ENCODE data around the gene APOBEC3H.
A peak's percentile ranks its signal among the peaks of the same experiment; 100 is the strongest.

Gene APOBEC3H

DNA sequence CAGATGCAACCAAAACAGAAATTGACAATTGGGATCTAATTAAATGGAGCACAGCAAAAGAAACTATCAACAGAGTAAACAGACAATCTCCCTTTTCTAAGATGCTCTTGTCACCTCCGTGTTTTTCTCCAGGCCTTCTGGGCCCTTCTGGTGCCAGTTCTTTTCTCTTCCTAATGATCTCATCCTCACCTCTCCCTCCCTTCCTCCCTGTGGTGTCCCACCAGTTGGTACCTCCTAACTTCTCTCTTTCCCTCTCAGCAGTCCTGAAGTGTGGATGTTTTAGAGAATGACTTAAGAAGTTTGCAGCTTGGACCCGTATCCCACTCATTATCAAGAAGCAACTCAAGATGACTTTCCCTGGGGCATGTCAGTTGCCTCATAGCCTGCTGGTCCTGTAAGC is 6.4 kb downstream of the APOBEC3H start:
- TF ChIP-seq MYC (IDR thresholded peaks at IDR 0.05; ENCODE audit: low read depth, low read length) = no peak
- no peak for TF ChIP-seq POLR2A (IDR thresholded peaks at IDR 0.05; ENCODE audit: extremely low read depth, insufficient read length)
- TF ChIP-seq, protein P1, sequence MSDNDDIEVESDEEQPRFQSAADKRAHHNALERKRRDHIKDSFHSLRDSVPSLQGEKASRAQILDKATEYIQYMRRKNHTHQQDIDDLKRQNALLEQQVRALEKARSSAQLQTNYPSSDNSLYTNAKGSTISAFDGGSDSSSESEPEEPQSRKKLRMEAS (IDR thresholded peaks at IDR 0.05; ENCODE audit: low read depth, low read length) = no peak
- TF ChIP-seq, protein P2, sequence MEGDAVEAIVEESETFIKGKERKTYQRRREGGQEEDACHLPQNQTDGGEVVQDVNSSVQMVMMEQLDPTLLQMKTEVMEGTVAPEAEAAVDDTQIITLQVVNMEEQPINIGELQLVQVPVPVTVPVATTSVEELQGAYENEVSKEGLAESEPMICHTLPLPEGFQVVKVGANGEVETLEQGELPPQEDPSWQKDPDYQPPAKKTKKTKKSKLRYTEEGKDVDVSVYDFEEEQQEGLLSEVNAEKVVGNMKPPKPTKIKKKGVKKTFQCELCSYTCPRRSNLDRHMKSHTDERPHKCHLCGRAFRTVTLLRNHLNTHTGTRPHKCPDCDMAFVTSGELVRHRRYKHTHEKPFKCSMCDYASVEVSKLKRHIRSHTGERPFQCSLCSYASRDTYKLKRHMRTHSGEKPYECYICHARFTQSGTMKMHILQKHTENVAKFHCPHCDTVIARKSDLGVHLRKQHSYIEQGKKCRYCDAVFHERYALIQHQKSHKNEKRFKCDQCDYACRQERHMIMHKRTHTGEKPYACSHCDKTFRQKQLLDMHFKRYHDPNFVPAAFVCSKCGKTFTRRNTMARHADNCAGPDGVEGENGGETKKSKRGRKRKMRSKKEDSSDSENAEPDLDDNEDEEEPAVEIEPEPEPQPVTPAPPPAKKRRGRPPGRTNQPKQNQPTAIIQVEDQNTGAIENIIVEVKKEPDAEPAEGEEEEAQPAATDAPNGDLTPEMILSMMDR (IDR thresholded peaks at IDR 0.05; ENCODE audit: low read depth, low read length) = no peak
- no peak overlapping the region for H3K4me3 ChIP-seq (ENCODE audit: low read depth, low read length)

DNA sequence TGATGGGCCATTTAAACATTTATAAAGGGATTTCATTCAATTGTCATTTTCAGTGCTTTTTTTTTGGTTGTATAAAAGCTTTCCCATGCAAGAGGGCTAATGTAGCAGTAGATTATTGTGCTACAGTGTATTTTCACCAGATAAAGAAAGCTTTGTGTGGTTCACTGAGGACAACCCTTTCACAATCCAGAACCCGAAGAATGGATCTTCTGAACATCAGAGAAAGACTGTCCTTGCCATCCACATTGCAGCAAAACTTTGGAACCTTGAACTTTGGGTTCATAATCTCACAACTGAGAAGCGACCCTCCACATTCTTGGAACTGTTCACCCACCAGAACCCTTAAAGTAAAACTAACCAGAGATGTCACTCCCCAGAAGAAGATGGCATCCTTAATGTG is 9.3 kb downstream of the APOBEC3H start:
- DNase-seq (ENCODE audit: low read depth) = no peak
- no peak for TF ChIP-seq POLR2A (IDR thresholded peaks at IDR 0.05; ENCODE audit: extremely low read depth, insufficient read length)
- TF ChIP-seq MYC (IDR thresholded peaks at IDR 0.05; ENCODE audit: low read depth, low read length) = no peak
- TF ChIP-seq, protein P2 (IDR thresholded peaks at IDR 0.05; ENCODE audit: low read depth, low read length) = no peak
- TF ChIP-seq, protein P1 (IDR thresholded peaks at IDR 0.05; ENCODE audit: low read depth, low read length) = no peak
- H3K4me3 ChIP-seq (ENCODE audit: low read depth, low read length) = no peak overlapping the region

More for the DNA sequence above, 6.4 kb downstream of the APOBEC3H start:
- DNase-seq (ENCODE audit: low read depth) = no peak

DNA sequence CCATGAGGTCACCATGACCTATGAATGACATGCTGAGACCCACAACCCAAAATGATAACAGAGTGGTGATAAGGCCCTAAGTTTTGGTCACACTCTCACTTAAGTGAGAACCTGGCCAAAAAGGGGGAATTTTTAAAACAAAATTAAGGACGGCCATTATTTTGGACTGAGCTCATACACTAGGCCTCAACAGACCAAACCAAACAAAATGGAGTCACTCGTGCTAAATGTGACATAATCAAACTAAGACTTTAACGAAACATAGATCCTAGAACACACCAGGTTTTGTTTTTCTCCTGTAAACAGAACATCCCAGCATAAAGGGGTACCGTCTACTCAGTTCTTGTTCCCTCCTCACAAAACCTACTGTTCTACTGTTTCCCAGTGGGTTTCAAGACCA is 11.4 kb downstream of the APOBEC3H start:
- DNase-seq (ENCODE audit: low read depth) = no peak
- no peak overlapping the region for H3K4me3 ChIP-seq (ENCODE audit: low read depth, low read length)
- no peak for TF ChIP-seq MYC (IDR thresholded peaks at IDR 0.05; ENCODE audit: low read depth, low read length)

DNA sequence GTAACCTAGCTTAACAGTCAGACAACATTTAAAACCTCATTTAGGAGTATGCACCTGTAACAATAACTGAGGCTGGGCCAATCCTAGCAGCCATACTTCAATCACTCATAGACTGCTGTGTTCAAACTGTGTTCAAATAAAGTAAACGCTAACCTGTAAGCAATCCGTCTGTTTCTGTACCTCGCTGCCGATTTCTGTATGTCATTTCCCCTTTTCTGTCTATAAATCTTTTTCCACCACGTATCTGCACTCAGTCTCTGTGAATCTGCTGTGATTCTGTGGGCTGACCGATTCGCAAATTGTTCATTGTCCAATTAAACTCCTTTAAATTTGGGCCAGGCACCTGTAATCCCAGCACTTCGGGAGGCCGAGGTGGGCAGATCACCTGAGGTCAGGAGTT is 12.3 kb downstream of the APOBEC3H start:
- no peak for TF ChIP-seq MYC (IDR thresholded peaks at IDR 0.05; ENCODE audit: low read depth, low read length)
- TF ChIP-seq, protein P1 (IDR thresholded peaks at IDR 0.05; ENCODE audit: low read depth, low read length) = no peak
- no peak for TF ChIP-seq POLR2A (IDR thresholded peaks at IDR 0.05; ENCODE audit: extremely low read depth, insufficient read length)
- TF ChIP-seq, protein P2 (IDR thresholded peaks at IDR 0.05; ENCODE audit: low read depth, low read length) = no peak
- no peak for DNase-seq (ENCODE audit: low read depth)
- H3K4me3 ChIP-seq (ENCODE audit: low read depth, low read length) = no peak overlapping the region

DNA sequence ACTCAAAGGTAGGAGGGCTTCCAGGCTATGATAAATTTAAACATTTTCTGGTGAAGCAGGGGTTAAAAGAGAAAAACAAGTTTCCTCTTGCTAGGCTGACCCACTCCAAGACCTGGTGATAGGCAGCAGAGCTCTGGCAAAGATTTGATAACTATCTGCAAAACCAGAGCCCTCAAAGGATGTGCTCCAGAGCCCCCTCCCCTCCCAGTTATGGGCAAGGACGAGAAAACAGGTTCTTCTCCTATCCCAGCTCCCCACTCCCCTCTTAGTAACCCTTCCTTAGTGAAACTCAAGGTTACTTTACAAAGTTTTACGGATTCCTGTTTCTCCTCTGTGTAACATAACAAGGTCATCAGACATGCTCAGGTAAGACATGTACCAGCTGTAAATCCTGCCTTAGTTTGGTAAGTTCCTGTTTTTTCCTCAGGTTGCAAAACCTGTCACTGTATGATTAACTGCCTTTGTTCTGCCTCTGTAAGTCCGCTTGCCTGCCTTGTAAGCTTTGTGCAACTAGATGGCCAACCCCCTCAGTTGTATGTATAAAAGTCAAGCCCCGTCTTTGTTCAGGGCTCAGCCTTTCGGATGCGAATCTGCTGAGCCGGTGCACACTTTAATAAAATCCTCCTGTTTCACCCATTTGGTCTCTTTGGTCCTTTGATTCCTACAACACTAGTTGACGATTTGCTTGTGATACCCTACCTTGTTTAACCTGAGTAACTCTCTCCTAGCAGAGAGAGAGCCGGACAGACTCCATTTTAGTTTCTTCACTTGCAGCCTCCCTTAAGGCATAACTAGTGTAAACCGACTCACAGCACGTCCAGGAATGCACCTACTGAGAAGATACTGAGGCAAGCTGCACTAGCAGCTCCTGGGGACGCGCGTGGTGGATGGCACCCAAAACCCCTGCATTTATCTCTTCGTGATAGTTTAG is 13.9 kb downstream of the APOBEC3H start:
- peak; percentile 51 for DNase-seq (ENCODE audit: low read depth)
- H3K4me3 ChIP-seq (ENCODE audit: low read depth, low read length) = no peak overlapping the region
- TF ChIP-seq, protein P1 (IDR thresholded peaks at IDR 0.05; ENCODE audit: low read depth, low read length) = no peak
- TF ChIP-seq, protein P2 (IDR thresholded peaks at IDR 0.05; ENCODE audit: low read depth, low read length) = no peak
- TF ChIP-seq MYC (IDR thresholded peaks at IDR 0.05; ENCODE audit: low read depth, low read length) (no peak), POLR2A (IDR thresholded peaks at IDR 0.05; ENCODE audit: extremely low read depth, insufficient read length) (no peak)

DNA sequence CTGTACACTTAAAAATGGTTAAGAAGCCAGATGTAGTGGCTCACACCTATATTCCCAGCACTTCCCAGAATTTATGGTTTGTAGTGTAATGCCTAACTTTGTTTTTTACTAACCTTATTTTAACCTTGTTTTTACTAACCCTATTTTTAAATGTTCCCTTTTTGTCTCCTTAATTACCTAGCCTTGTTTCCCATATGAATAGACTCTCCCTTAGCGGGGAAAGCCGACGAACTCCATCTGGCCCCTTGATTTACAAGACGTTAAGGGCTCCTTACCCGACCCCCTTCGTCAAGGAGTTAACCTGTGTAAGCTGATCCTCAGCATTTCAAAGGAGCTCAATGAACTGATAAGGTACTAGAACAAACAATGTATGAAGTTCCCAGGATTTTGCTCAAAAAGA is 17.1 kb downstream of the APOBEC3H start:
- DNase-seq (ENCODE audit: low read depth) = no peak
- H3K4me3 ChIP-seq (ENCODE audit: low read depth, low read length) = no peak overlapping the region
- TF ChIP-seq POLR2A (IDR thresholded peaks at IDR 0.05; ENCODE audit: extremely low read depth, insufficient read length) (no peak), MYC (IDR thresholded peaks at IDR 0.05; ENCODE audit: low read depth, low read length) (no peak)
- TF ChIP-seq, protein P2 (IDR thresholded peaks at IDR 0.05; ENCODE audit: low read depth, low read length) = no peak
- TF ChIP-seq, protein P1 (IDR thresholded peaks at IDR 0.05; ENCODE audit: low read depth, low read length) = no peak
